GM12878 (cell line): ENCODE measurements around the gene CSTF1. TPM values are rescaled to one million over a fixed set of nuclear protein-coding genes. Genes with fewer than 3 reads are reported as not detected.

Experiments used
- ATAC-seq: fragments of 200-7000 bp; cut with Tn5 transposase; 3 replicates; pipeline ENCODE4 v1.9.1; 2020; ENCODE audit warnings: mild to moderate bottlenecking, moderate library complexity
- BruUV-seq: library from RNA; stranded (reverse); fragments of 400-500 nt; replicated peaks from 2 replicates; lab custom pipeline; 2021; lab: Mats Ljungman, UMichigan
- CTCF ChIA-PET: fragments of 300-600 bp; sonication (Branson Sonifier 250); formaldehyde crosslinking; extraction: SDS; loops from one replicate; lab custom pipeline; 2021; ENCODE audit warnings: inconsistent platforms; lab: Yijun Ruan, JAX
- POLR2A ChIA-PET: fragments of 350-600 bp; formaldehyde crosslinking; extraction: SDS; loops from one replicate; lab custom pipeline; 2021; ENCODE audit warnings: inconsistent platforms; lab: Charles Lee
- RAD21 ChIA-PET: fragments of 300-600 bp; sonication (Branson Sonifier 250); formaldehyde crosslinking; loops from one replicate; lab custom pipeline; 2023; ENCODE audit warnings: antibody characterized with exemption; ENCODE audit not compliant: unreplicated experiment; lab: Charles Lee
- SMC1A ChIA-PET: fragments of 300-600 bp; sonication (Branson Sonifier 250); formaldehyde crosslinking; loops from one replicate; lab custom pipeline; 2023; ENCODE audit not compliant: unreplicated experiment, uncharacterized antibody; lab: Charles Lee
- DNase-seq: peaks from one replicate; pipeline ENCODE4 v3.0.0-alpha.2; 2011; ENCODE audit warnings: low read depth, low spot score
- FAIRE-seq: peaks from 3 replicates; lab custom pipeline; 2011; peaks lifted over from hg19 to GRCh38; lab: Jason Lieb, UNC
- H2AFZ ChIP-seq: 2 replicates; pipeline ENCODE4 v1.6.0; 2011; ENCODE audit warnings: low read depth, low read length, control low read depth; ENCODE audit not compliant: control insufficient read depth
- H3K27ac ChIP-seq: 2 replicates; pipeline ENCODE4 v1.5.1; 2011; ENCODE audit warnings: control low read depth; ENCODE audit not compliant: control insufficient read depth, insufficient read depth
- H3K27me3 ChIP-seq, 2 experiments: replicated peaks in 1 of 2; 2 replicates each; pipeline versions ENCODE4 v1.6.0 to v1.6.1; 2011; ENCODE audit warnings: low read length in 1 of 2; ENCODE audit not compliant: control insufficient read depth in 2 of 2, insufficient read depth in 2 of 2
- H3K36me3 ChIP-seq, 2 experiments: 2 replicates each; pipeline ENCODE4 v1.5.1; 2011; ENCODE audit warnings: low read length in 1 of 2; ENCODE audit not compliant: control insufficient read depth in 2 of 2, insufficient read depth in 2 of 2
- H3K4me1 ChIP-seq: 2 replicates; pipeline ENCODE4 v1.6.1; 2011; ENCODE audit warnings: mild to moderate bottlenecking, low read length, moderate library complexity, mixed read lengths; ENCODE audit not compliant: control insufficient read depth, insufficient read depth
- H3K4me2 ChIP-seq: 2 replicates; pipeline ENCODE4 v1.6.0; 2011; ENCODE audit warnings: control low read depth; ENCODE audit not compliant: control insufficient read depth, insufficient read depth
- H3K4me3 ChIP-seq: fragments of 200-600 bp; sonication (generic); 2 replicates; pipeline ENCODE4 v1.5.1; 2016
- H3K79me2 ChIP-seq: 2 replicates; pipeline ENCODE4 v1.6.0; 2011; ENCODE audit warnings: low read length; ENCODE audit not compliant: control insufficient read depth, insufficient read depth
- H3K9ac ChIP-seq: 2 replicates; pipeline ENCODE4 v1.8.0; 2011; ENCODE audit warnings: low read length, control low read depth, mixed read lengths; ENCODE audit not compliant: control insufficient read depth, insufficient read depth
- H3K9me3 ChIP-seq: replicated peaks from 3 replicates; pipeline ENCODE4 v1.5.1; 2011; ENCODE audit warnings: mild to moderate bottlenecking, low read length; ENCODE audit not compliant: control insufficient read depth, insufficient read depth
- H4K20me1 ChIP-seq: 2 replicates; pipeline ENCODE4 v1.6.0; 2011; ENCODE audit not compliant: control insufficient read depth, insufficient read depth
- HDAC2 ChIP-seq: fragments of 200-600 bp; sonication (generic); IDR thresholded peaks from 2 replicates; pipeline ENCODE4 v1.6.1; 2017
- MTA3 ChIP-seq: IDR thresholded peaks from 2 replicates; pipeline ENCODE4 v1.6.1; 2012; ENCODE audit warnings: low read length, inconsistent platforms, borderline replicate concordance
- SMARCA5 ChIP-seq: fragments of 450-650 bp; IDR thresholded peaks from 2 replicates; pipeline ENCODE4 v1.6.1; 2017; ENCODE audit warnings: mild to moderate bottlenecking
- WGBS: methylation state at CpG from one replicate; pipeline ENCODE4 v1.1.6; 2016; ENCODE audit warnings: low lambda C conversion rate; ENCODE audit not compliant: insufficient replicate concordance, insufficient coverage; ENCODE audit errors: missing lambda C conversion rate; 5-methylcytosine and 5-hydroxymethylcytosine counted together
- in situ Hi-C: fragments of 300-500 bp; cut with MboI; formaldehyde crosslinking; loops from 9 replicates; pipeline ENCODE4 v1.14.3; 2018; ENCODE audit warnings: mixed read lengths
- intact Hi-C: fragments of 100-400 bp; cut with micrococcal nuclease; formaldehyde crosslinking; loops from one replicate; pipeline ENCODE4 v1.14.2; 2022; ENCODE audit not compliant: unreplicated experiment
- polyA plus RNA-seq, 11 experiments: library from polyadenylated mRNA; depleted of rRNA in 4 of 11; unstranded in 6 of 11; stranded (reverse) in 5 of 11; fragments of >200 nt; fragmentation: Nextera tagmentation in 4 of 11; fragmentation: Illumina TruSeq in 1 of 11; extraction: Ambion mirVana in 4 of 11; extraction: Trizol in 1 of 11; gene quantifications; 1 replicate in 1 of 11; 2 replicates in 10 of 11; pipeline versions ENCODE4 v1.2.1 to v1.2.3, GENCODE V29; 2011 to 2016; ENCODE audit warnings: inconsistent platforms in 2 of 11, missing spikeins in 2 of 11, low read depth in 1 of 11
- total RNA-seq, 4 experiments: library from RNA; depleted of rRNA in 3 of 4; stranded (reverse); fragments of >200 nt in 3 of 4; fragmentation: Illumina TruSeq in 1 of 4; extraction: Trizol in 1 of 4; gene quantifications; 2 replicates each; pipeline versions ENCODE4 v1.2.1 to v1.2.3, GENCODE V29; 2013 to 2021
- TF ChIP-seq, protein P1 (sequence below): IDR thresholded peaks from 2 replicates; pipeline ENCODE4 v1.6.1; 2011; ENCODE audit warnings: low read depth, mild to moderate bottlenecking, low read length, moderate library complexity, borderline replicate concordance; ENCODE audit errors: extremely low read depth
- TF ChIP-seq, protein P2 (sequence below): fragments of 450-650 bp; IDR thresholded peaks from 2 replicates; pipeline ENCODE4 v1.6.1; 2018; ENCODE audit warnings: mild to moderate bottlenecking, low read depth, moderate library complexity; ENCODE audit not compliant: partially characterized antibody

The CSTF1 gene
- total and polyA plus RNA-seq, 10 of the 15 experiments (the other 5 are each of a cell fraction or from before 2014, with no cell fraction given), result 41.8 to 89.1 (median 50.1) TPM

- Histone ChIP-seq H4K20me1 (no peaks in the 10 kb centered on the region), H3K36me3 (peaks cover 0 to 4% of the 10 kb centered on the region in 2 experiments; a peak in 1 of 4 replicates), H2AFZ (peak overlapping the region; percentile 76), H3K4me3 (no peak overlapping the region), H3K27me3 (no peaks in the 10 kb centered on the region), H3K4me1 (peaks cover 6% of the 10 kb centered on the region; the same call in 1 of the 2 replicates), H3K27ac (0 out of 2 replicates have a peak overlapping the region, but pooled peaks have one; percentile 32), H3K9me3 (no peaks in the 10 kb centered on the region), H3K9ac (no peak overlapping the region), H3K4me2 (peak overlapping the region; percentile 69), H3K79me2 (no peaks in the 10 kb centered on the region)
- POLR2A ChIA-PET, result interaction anchor here (0.6 kb wide), 1 partner anchor 51 kb away, joined by 4 read pairs; no protein-coding TSS in a partner anchor
- DNase-seq, result no peak
- CTCF ChIA-PET, result interaction anchor here (0.7 to 2.1 kb wide), 9 partner anchors 12 to 138 kb away, joined by 3 to 13 read pairs (median 3); partner anchors contain the start of genes AURKA and CSTF1
- RAD21 ChIA-PET, result interaction anchor here (0.7 to 1.7 kb wide), 6 partner anchors 12 to 64 kb away, joined by 3 to 8 read pairs (median 4); partner anchors contain the start of genes AURKA and CSTF1
- intact Hi-C loops, result no loop called here
- FAIRE-seq, result no peak
- SMC1A ChIA-PET, result interaction anchor here (1.0 to 1.4 kb wide), 8 partner anchors 9 to 138 kb away, joined by 3 to 6 read pairs (median 4); no protein-coding TSS in a partner anchor
- in situ Hi-C loops, result no loop called here
- 97% methylated on average over 7 of the region's 7 CpGs for WGBS
- ATAC-seq, result no peak
- TF ChIP-seq, protein P1, sequence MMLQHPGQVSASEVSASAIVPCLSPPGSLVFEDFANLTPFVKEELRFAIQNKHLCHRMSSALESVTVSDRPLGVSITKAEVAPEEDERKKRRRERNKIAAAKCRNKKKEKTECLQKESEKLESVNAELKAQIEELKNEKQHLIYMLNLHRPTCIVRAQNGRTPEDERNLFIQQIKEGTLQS, result no peak
- TF ChIP-seq HDAC2 (no peak), MTA3 (no peak), SMARCA5 (no peak)
- TF ChIP-seq, protein P2, sequence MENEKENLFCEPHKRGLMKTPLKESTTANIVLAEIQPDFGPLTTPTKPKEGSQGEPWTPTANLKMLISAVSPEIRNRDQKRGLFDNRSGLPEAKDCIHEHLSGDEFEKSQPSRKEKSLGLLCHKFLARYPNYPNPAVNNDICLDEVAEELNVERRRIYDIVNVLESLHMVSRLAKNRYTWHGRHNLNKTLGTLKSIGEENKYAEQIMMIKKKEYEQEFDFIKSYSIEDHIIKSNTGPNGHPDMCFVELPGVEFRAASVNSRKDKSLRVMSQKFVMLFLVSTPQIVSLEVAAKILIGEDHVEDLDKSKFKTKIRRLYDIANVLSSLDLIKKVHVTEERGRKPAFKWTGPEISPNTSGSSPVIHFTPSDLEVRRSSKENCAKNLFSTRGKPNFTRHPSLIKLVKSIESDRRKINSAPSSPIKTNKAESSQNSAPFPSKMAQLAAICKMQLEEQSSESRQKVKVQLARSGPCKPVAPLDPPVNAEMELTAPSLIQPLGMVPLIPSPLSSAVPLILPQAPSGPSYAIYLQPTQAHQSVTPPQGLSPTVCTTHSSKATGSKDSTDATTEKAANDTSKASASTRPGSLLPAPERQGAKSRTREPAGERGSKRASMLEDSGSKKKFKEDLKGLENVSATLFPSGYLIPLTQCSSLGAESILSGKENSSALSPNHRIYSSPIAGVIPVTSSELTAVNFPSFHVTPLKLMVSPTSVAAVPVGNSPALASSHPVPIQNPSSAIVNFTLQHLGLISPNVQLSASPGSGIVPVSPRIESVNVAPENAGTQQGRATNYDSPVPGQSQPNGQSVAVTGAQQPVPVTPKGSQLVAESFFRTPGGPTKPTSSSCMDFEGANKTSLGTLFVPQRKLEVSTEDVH, result no peak
- no TSS peak for BruUV-seq
These were observed 20.0 kb downstream of the CSTF1 start for GRCh38 chr20:56412473-56412790.
